A549 (cell line): ENCODE results near the gene CNOT1. TPM values are rescaled to one million over a fixed set of nuclear protein-coding genes. Genes with fewer than 3 reads are reported as not detected.

Experiments
- ATAC-seq, 2 experiments: fragments of 200-7000 bp in 1 of 2; fragments of >200 bp in 1 of 2; cut with Nextera tagmentation in 1 of 2; cut with Tn5 transposase in 1 of 2; 3 replicates each; pipeline versions ENCODE4 v1.8.0 to v1.9.1; 2018 to 2020; ENCODE audit warnings: mild to moderate bottlenecking in 1 of 2, moderate library complexity in 1 of 2
- CTCF ChIA-PET: fragments of 300-600 bp; sonication (Branson Sonifier 250); formaldehyde crosslinking; extraction: SDS; loops from one replicate; lab custom pipeline; 2021; ENCODE audit warnings: antibody characterized with exemption, inconsistent platforms; lab: Yijun Ruan, JAX
- POLR2A ChIA-PET: fragments of 350-600 bp; formaldehyde crosslinking; extraction: SDS; loops from one replicate; lab custom pipeline; 2021; ENCODE audit warnings: antibody characterized with exemption, inconsistent platforms; lab: Yijun Ruan, JAX
- DNase-seq, 2 experiments: peaks; one replicate each; pipeline versions ENCODE4 v3.0.0 to v3.0.0-alpha.2; 2011 to 2016; ENCODE audit warnings: low read depth in 1 of 2, low spot score in 1 of 2
- FAIRE-seq: peaks from 2 replicates; lab custom pipeline; 2011; peaks lifted over from hg19 to GRCh38; lab: Jason Lieb, UNC
- H3K27ac ChIP-seq, 2 experiments: fragments of >200 bp; sonication (Bioruptor Twin); formaldehyde crosslinking; 3 replicates each; pipeline ENCODE4 v1.5.1; 2016 to 2017
- H3K4me1 ChIP-seq: fragments of >200 bp; sonication (Bioruptor Twin); formaldehyde crosslinking; 3 replicates; pipeline ENCODE4 v1.6.1; 2016
- H3K4me2 ChIP-seq: fragments of >200 bp; sonication (Bioruptor Twin); formaldehyde crosslinking; 3 replicates; pipeline ENCODE4 v1.6.1; 2016
- H3K4me3 ChIP-seq: fragments of >200 bp; sonication (Bioruptor Twin); formaldehyde crosslinking; 3 replicates; pipeline ENCODE4 v1.5.1; 2016
- H3K9me3 ChIP-seq: fragments of >200 bp; sonication (Bioruptor Twin); formaldehyde crosslinking; 3 replicates; pipeline ENCODE4 v1.6.1; 2016
- BCL3 ChIP-seq: fragments of >200 bp; sonication (Bioruptor Twin); formaldehyde crosslinking; IDR thresholded peaks from 3 replicates; pipeline ENCODE4 v1.6.1; 2016
- BHLHE40 ChIP-seq: IDR thresholded peaks from 2 replicates; pipeline ENCODE4 v1.6.1; 2012; ENCODE audit warnings: low read depth, low read length, inconsistent platforms
- CBX2 ChIP-seq: fragments of 200-600 bp; sonication (generic); IDR thresholded peaks from 2 replicates; pipeline ENCODE4 v1.6.1; 2016; ENCODE audit warnings: low read depth, mild to moderate bottlenecking, borderline replicate concordance
- E2F6 ChIP-seq: IDR thresholded peaks from 2 replicates; pipeline ENCODE4 v1.6.1; 2012; ENCODE audit warnings: low read depth, borderline replicate concordance
- GATA3 ChIP-seq: IDR thresholded peaks from 2 replicates; pipeline ENCODE4 v1.6.1; 2012; ENCODE audit warnings: borderline replicate concordance
- HDAC2 ChIP-seq: fragments of 200-600 bp; sonication (generic); IDR thresholded peaks from 2 replicates; pipeline ENCODE4 v1.6.1; 2016
- HMGXB4 ChIP-seq: fragments of 250-450 bp; sonication (Bioruptor Pico); IDR thresholded peaks from 2 replicates; pipeline ENCODE4 v1.5.0; 2021; ENCODE audit warnings: mild to moderate bottlenecking, moderate library complexity, borderline replicate concordance
- HOXA7 ChIP-seq: fragments of 250-450 bp; sonication (Bioruptor Pico); IDR thresholded peaks from 2 replicates; pipeline ENCODE4 v1.5.0; 2020; ENCODE audit warnings: mild to moderate bottlenecking, moderate library complexity
- HOXB13 ChIP-seq: fragments of 250-450 bp; sonication (Bioruptor Pico); IDR thresholded peaks from 2 replicates; pipeline ENCODE4 v1.5.0; 2020; ENCODE audit warnings: low read depth, mild to moderate bottlenecking, moderate library complexity
- HOXB5 ChIP-seq: fragments of 250-450 bp; sonication (Bioruptor Pico); IDR thresholded peaks from 2 replicates; pipeline ENCODE4 v1.5.0; 2020; ENCODE audit warnings: mild to moderate bottlenecking, moderate library complexity
- JUNB ChIP-seq: fragments of >200 bp; sonication (Bioruptor Twin); formaldehyde crosslinking; IDR thresholded peaks from 2 replicates; pipeline ENCODE4 v1.6.1; 2016
- NPAS2 ChIP-seq: fragments of 250-450 bp; sonication (Bioruptor Pico); IDR thresholded peaks from 2 replicates; pipeline ENCODE4 v1.8.0; 2022; ENCODE audit warnings: mild to moderate bottlenecking, moderate library complexity, borderline replicate concordance
- NR3C1 ChIP-seq: fragments of >200 bp; sonication (Bioruptor Twin); formaldehyde crosslinking; IDR thresholded peaks from 3 replicates; pipeline ENCODE4 v1.6.1; 2017
- PHF8 ChIP-seq: fragments of 200-600 bp; sonication (generic); IDR thresholded peaks from 2 replicates; pipeline ENCODE4 v1.6.1; 2016; ENCODE audit warnings: low read depth, mild to moderate bottlenecking, antibody characterized with exemption, moderate library complexity, borderline replicate concordance
- RCOR1 ChIP-seq: fragments of 150-350 bp; IDR thresholded peaks from 2 replicates; pipeline ENCODE4 v1.6.1; 2014; ENCODE audit warnings: antibody characterized with exemption, low read length, low read depth
- RNF2 ChIP-seq: fragments of 200-600 bp; sonication (generic); IDR thresholded peaks from 2 replicates; pipeline ENCODE4 v1.6.1; 2016; ENCODE audit warnings: low read depth, mild to moderate bottlenecking, antibody characterized with exemption, moderate library complexity, borderline replicate concordance
- ZNF302 ChIP-seq: fragments of 250-450 bp; sonication (Bioruptor Pico); IDR thresholded peaks from 2 replicates; pipeline ENCODE4 v1.9.0; 2021; ENCODE audit warnings: inconsistent platforms, mild to moderate bottlenecking, moderate library complexity
- WGBS: methylation state at CpG from one replicate; pipeline ENCODE4 v1.1.6; 2017; ENCODE audit errors: missing lambda C conversion rate; 5-methylcytosine and 5-hydroxymethylcytosine counted together
- polyA plus RNA-seq, 4 experiments: library from polyadenylated mRNA; depleted of rRNA in 3 of 4; stranded (reverse); fragments of >200 nt; fragmentation: RNase III in 1 of 4; extraction: RNeasy Plus Mini Kit Qiagen cat#74134 plus additional on column Dnase treatment in 1 of 4; gene quantifications; 2 replicates in 3 of 4; 3 replicates in 1 of 4; pipeline ENCODE4 v1.2.3, GENCODE V29; 2011 to 2017

The CNOT1 gene
- polyA plus RNA-seq, 2 of the 4 experiments (the other 2 are of a cell fraction): 119 to 226 TPM

GRCh38 chr16:58501242-58502131 lies 128.1 kb downstream of the CNOT1 start:
- TF ChIP-seq BCL3 (no peak), PHF8 (no peak), GATA3 (no peak), NR3C1 (no peak), HDAC2 (no peak), RNF2 (no peak), JUNB (no peak), HMGXB4 (CRISPR knock-in tag) (no peak), CBX2 (no peak), RCOR1 (no peak), HOXB5 (CRISPR knock-in tag) (no peak), HOXB13 (CRISPR knock-in tag) (no peak), ZNF302 (CRISPR knock-in tag) (no peak), BHLHE40 (no peak)
- H3K4me2 ChIP-seq: no peak overlapping the region
- ATAC-seq: no peak
- no peaks in the 10 kb centered on the region for H3K9me3 ChIP-seq
- no peak overlapping the region for H3K4me3 ChIP-seq
- no peak for DNase-seq
- peaks cover 8% of the 10 kb centered on the region; the same call in 2 of the 3 replicates for H3K4me1 ChIP-seq
- POLR2A ChIA-PET: no interaction called here
- 92% methylated on average over 35 of the region's 42 CpGs for WGBS
- no peak for FAIRE-seq
- no peak overlapping the region for H3K27ac ChIP-seq
- CTCF ChIA-PET: interaction anchor here (0.8 to 23.4 kb wide), 6 partner anchors 10 to 255 kb away, joined by 4 to 721 read pairs (median 6); partner anchors contain the start of gene SETD6

- POLR2A ChIA-PET: no interaction called here
- no peak for TF ChIP-seq HMGXB4 (CRISPR knock-in tag)
- no peak for TF ChIP-seq HDAC2
- TF ChIP-seq CBX2: no peak
- TF ChIP-seq NPAS2 (CRISPR knock-in tag): no peak
- no peak for TF ChIP-seq HOXA7
- no peak for TF ChIP-seq E2F6
- TF ChIP-seq, all 56 proteins: peak for 0
Measured at GRCh38 chr16:58500430-58501241, 129.0 kb downstream of the CNOT1 start.

More at GRCh38 chr16:58500430-58501241, 129.0 kb downstream of the CNOT1 start:
- Histone ChIP-seq H3K27ac (peak overlapping the region; percentile 60 to 85), H3K4me1 (peaks cover 8% of the 10 kb centered on the region; the same call in 2 of the 3 replicates), H3K4me2 (peak overlapping the region; percentile 81), H3K9me3 (no peaks in the 10 kb centered on the region), H3K4me3 (peak overlapping the region; percentile 44)
- CTCF ChIA-PET: interaction anchor here (0.6 to 23.4 kb wide), 6 partner anchors 11 to 256 kb away, joined by 3 to 721 read pairs (median 33); partner anchors contain the start of gene SETD6
- DNase-seq (no peak), ATAC-seq (peak; percentile 5 to 23; a peak in 4 of 6 replicates), FAIRE-seq (no peak)
- WGBS: 84% methylated on average over 13 of the region's 36 CpGs
